H1 (cell line): ENCODE results near the gene CALHM3. TPM values are rescaled to one million over a fixed set of nuclear protein-coding genes. Genes with fewer than 3 reads are reported as not detected.

Source experiments
- CBX5 ChIP-seq: fragments of 300-800, 300-1000 bp; sonication (generic); IDR thresholded peaks from 2 replicates; pipeline ENCODE4 v1.7.1; 2016; ENCODE audit warnings: antibody characterized with exemption, low read length, low read depth
- HDAC6 ChIP-seq: IDR thresholded peaks from one replicate; pipeline ENCODE4 v1.7.1; 2012; ENCODE audit warnings: low read depth, mild to moderate bottlenecking, inconsistent platforms, low read length, moderate library complexity
- KDM5A ChIP-seq: fragments of 200-600 bp; IDR thresholded peaks from 2 replicates; pipeline ENCODE4 v1.7.1; 2012; ENCODE audit warnings: mild to moderate bottlenecking, low read length, inconsistent platforms, mixed read lengths
- MAFK ChIP-seq: IDR thresholded peaks from 2 replicates; pipeline ENCODE4 v1.6.1; 2012; ENCODE audit warnings: low read depth, mild to moderate bottlenecking, improper control_type of control experiment, low read length
- SAP30 ChIP-seq: fragments of 300-600 bp; sonication (generic); IDR thresholded peaks from 2 replicates; pipeline ENCODE4 v1.7.1; 2012; ENCODE audit warnings: low read length, moderate library complexity, mild to moderate bottlenecking, inconsistent platforms; ENCODE audit not compliant: insufficient read depth, insufficient replicate concordance
- SIN3A ChIP-seq, 2 experiments: IDR thresholded peaks in 1 of 2; conservative IDR thresholded peaks in 1 of 2; 2 replicates each; pipeline ENCODE4 v1.6.1; 2011 to 2012; ENCODE audit warnings: low read length in 2 of 2, improper control_type of control experiment in 1 of 2, low read depth in 1 of 2, mild to moderate bottlenecking in 1 of 2
- TCF12 ChIP-seq: IDR thresholded peaks from 2 replicates; pipeline ENCODE4 v1.6.1; 2011; ENCODE audit warnings: low read depth, mild to moderate bottlenecking, low read length
- polyA plus RNA-seq, 7 experiments: library from polyadenylated mRNA; depleted of rRNA in 3 of 7; stranded (reverse) in 5 of 7; unstranded in 2 of 7; fragments of >200 nt in 5 of 7; fragments of 200-250 nt in 2 of 7; gene quantifications; 1 replicate in 5 of 7; 2 replicates in 1 of 7; 4 replicates in 1 of 7; pipeline versions ENCODE4 v1.2.1 to v1.2.3, GENCODE V29; 2011 to 2013; ENCODE audit warnings: missing spikeins in 2 of 7, mixed read lengths in 2 of 7
- total RNA-seq: library from RNA; stranded (reverse); fragmentation: NEBNext Ultra II Directional; extraction: Animal tissue kit (Norgen Biotek cat#: 25700); gene quantifications from 2 replicates; pipeline ENCODE4 v1.2.1, GENCODE V29; 2021
- TF ChIP-seq, protein P1 (sequence below): fragments of 300-600 bp; sonication (generic); IDR thresholded peaks from 2 replicates; pipeline ENCODE4 v1.7.1; 2012; ENCODE audit warnings: low read length, moderate library complexity, mild to moderate bottlenecking, inconsistent platforms; ENCODE audit not compliant: insufficient replicate concordance
- TF ChIP-seq, protein P2 (sequence below), 3 experiments: IDR thresholded peaks; 1 replicate in 2 of 3; 2 replicates in 1 of 3; pipeline versions ENCODE4 v1.5.1 to v1.6.1; 2011; ENCODE audit warnings: low read length in 3 of 3, mild to moderate bottlenecking in 3 of 3, inconsistent platforms in 2 of 3, low read depth in 1 of 3, moderate library complexity in 1 of 3; ENCODE audit not compliant: insufficient read depth in 1 of 3; ENCODE audit errors: control extremely low read depth in 1 of 3

CALHM3 gene
- total and polyA plus RNA-seq, 2 of the 8 experiments (the other 6 are each of a cell fraction or from before 2014, with no cell fraction given) = 0.17 to 0.60 TPM

DNA sequence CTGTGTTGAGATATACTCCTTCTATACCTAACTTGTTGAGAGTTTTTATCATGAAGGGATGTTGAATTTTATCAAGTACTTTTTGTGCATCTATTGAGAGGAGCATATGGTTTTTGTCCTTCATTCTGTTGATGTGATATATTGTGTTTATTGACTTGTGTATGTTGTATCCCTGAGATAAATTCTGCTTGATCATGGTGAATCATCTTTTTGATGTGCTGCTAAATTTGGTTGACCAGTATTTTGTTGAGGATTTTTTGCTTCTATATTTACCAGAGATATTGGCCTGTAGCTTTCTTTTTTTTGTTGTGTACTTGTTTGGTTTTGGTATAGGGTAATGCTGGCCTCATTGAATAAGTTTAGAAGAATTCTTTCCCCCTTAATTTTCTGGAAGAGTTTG, 46.9 kb upstream of the CALHM3 start (continued):
- TF ChIP-seq, protein P1, sequence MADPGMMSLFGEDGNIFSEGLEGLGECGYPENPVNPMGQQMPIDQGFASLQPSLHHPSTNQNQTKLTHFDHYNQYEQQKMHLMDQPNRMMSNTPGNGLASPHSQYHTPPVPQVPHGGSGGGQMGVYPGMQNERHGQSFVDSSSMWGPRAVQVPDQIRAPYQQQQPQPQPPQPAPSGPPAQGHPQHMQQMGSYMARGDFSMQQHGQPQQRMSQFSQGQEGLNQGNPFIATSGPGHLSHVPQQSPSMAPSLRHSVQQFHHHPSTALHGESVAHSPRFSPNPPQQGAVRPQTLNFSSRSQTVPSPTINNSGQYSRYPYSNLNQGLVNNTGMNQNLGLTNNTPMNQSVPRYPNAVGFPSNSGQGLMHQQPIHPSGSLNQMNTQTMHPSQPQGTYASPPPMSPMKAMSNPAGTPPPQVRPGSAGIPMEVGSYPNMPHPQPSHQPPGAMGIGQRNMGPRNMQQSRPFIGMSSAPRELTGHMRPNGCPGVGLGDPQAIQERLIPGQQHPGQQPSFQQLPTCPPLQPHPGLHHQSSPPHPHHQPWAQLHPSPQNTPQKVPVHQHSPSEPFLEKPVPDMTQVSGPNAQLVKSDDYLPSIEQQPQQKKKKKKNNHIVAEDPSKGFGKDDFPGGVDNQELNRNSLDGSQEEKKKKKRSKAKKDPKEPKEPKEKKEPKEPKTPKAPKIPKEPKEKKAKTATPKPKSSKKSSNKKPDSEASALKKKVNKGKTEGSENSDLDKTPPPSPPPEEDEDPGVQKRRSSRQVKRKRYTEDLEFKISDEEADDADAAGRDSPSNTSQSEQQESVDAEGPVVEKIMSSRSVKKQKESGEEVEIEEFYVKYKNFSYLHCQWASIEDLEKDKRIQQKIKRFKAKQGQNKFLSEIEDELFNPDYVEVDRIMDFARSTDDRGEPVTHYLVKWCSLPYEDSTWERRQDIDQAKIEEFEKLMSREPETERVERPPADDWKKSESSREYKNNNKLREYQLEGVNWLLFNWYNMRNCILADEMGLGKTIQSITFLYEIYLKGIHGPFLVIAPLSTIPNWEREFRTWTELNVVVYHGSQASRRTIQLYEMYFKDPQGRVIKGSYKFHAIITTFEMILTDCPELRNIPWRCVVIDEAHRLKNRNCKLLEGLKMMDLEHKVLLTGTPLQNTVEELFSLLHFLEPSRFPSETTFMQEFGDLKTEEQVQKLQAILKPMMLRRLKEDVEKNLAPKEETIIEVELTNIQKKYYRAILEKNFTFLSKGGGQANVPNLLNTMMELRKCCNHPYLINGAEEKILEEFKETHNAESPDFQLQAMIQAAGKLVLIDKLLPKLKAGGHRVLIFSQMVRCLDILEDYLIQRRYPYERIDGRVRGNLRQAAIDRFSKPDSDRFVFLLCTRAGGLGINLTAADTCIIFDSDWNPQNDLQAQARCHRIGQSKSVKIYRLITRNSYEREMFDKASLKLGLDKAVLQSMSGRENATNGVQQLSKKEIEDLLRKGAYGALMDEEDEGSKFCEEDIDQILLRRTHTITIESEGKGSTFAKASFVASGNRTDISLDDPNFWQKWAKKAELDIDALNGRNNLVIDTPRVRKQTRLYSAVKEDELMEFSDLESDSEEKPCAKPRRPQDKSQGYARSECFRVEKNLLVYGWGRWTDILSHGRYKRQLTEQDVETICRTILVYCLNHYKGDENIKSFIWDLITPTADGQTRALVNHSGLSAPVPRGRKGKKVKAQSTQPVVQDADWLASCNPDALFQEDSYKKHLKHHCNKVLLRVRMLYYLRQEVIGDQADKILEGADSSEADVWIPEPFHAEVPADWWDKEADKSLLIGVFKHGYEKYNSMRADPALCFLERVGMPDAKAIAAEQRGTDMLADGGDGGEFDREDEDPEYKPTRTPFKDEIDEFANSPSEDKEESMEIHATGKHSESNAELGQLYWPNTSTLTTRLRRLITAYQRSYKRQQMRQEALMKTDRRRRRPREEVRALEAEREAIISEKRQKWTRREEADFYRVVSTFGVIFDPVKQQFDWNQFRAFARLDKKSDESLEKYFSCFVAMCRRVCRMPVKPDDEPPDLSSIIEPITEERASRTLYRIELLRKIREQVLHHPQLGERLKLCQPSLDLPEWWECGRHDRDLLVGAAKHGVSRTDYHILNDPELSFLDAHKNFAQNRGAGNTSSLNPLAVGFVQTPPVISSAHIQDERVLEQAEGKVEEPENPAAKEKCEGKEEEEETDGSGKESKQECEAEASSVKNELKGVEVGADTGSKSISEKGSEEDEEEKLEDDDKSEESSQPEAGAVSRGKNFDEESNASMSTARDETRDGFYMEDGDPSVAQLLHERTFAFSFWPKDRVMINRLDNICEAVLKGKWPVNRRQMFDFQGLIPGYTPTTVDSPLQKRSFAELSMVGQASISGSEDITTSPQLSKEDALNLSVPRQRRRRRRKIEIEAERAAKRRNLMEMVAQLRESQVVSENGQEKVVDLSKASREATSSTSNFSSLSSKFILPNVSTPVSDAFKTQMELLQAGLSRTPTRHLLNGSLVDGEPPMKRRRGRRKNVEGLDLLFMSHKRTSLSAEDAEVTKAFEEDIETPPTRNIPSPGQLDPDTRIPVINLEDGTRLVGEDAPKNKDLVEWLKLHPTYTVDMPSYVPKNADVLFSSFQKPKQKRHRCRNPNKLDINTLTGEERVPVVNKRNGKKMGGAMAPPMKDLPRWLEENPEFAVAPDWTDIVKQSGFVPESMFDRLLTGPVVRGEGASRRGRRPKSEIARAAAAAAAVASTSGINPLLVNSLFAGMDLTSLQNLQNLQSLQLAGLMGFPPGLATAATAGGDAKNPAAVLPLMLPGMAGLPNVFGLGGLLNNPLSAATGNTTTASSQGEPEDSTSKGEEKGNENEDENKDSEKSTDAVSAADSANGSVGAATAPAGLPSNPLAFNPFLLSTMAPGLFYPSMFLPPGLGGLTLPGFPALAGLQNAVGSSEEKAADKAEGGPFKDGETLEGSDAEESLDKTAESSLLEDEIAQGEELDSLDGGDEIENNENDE = no peak
- TF ChIP-seq HDAC6 (no peak), MAFK (no peak), TCF12 (no peak), SAP30 (no peak), SIN3A (conservative IDR thresholded peaks at IDR 0.05 in 1 of 2, IDR thresholded peaks at IDR 0.05 in 1 of 2; ENCODE audit: low read depth in 1 of 2, low read length in 2 of 2) (no peak), KDM5A (no peak), CBX5 (no peak)
- TF ChIP-seq, protein P2, sequence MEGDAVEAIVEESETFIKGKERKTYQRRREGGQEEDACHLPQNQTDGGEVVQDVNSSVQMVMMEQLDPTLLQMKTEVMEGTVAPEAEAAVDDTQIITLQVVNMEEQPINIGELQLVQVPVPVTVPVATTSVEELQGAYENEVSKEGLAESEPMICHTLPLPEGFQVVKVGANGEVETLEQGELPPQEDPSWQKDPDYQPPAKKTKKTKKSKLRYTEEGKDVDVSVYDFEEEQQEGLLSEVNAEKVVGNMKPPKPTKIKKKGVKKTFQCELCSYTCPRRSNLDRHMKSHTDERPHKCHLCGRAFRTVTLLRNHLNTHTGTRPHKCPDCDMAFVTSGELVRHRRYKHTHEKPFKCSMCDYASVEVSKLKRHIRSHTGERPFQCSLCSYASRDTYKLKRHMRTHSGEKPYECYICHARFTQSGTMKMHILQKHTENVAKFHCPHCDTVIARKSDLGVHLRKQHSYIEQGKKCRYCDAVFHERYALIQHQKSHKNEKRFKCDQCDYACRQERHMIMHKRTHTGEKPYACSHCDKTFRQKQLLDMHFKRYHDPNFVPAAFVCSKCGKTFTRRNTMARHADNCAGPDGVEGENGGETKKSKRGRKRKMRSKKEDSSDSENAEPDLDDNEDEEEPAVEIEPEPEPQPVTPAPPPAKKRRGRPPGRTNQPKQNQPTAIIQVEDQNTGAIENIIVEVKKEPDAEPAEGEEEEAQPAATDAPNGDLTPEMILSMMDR (IDR thresholded peaks at IDR 0.05; ENCODE audit: control extremely low read depth in 1 of 3, insufficient read depth in 1 of 3, low read depth in 1 of 3, low read length in 3 of 3) = no peak
